ENCODE data around the gene FYB1. TPM values are rescaled to one million over a fixed set of nuclear protein-coding genes. Genes with fewer than 3 reads are reported as not detected.
"Not testable (repeated sequence)": the region's sequence is repeated elsewhere in the genome, so short reads cannot be mapped to it uniquely, and the experiment has no call there.

Gene FYB1
- total RNA-seq, 1 donor from 2014 or later = 4.5 TPM

GRCh38 chr5:39231705-39232525, 12.6 kb upstream of the FYB1 start:
- intact Hi-C loops (cut with DNase I) = no loop called here
- no peak for DNase-seq (ENCODE audit: low spot score)

- intact Hi-C loops (cut with DNase I) = no loop called here
- DNase-seq (ENCODE audit: low spot score) = no peak
Observed at GRCh38 chr5:39228596-39228995, 9.2 kb upstream of the FYB1 start.

DNA sequence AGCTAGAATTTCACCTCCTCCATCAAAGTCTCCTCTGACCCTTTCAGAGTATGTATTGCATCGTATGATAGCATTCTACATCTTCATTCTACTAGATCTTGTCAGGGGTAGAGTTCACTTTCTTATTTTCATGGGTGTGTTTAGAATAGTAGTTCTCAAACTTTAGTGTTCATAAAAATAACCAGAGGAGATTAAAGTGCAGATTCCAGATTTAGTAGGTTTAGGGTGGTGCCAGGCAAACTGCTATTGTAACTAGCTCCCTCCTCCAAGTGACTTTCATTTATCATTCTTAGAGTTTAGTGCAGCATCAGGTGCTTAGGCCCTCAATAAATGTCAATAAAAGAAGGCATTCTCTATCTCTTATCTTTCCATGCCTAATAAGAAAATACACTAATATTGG, 7.2 kb upstream of the FYB1 start:
- intact Hi-C loops (cut with DNase I) = no loop called here
- DNase-seq (ENCODE audit: low spot score) = no peak

DNA sequence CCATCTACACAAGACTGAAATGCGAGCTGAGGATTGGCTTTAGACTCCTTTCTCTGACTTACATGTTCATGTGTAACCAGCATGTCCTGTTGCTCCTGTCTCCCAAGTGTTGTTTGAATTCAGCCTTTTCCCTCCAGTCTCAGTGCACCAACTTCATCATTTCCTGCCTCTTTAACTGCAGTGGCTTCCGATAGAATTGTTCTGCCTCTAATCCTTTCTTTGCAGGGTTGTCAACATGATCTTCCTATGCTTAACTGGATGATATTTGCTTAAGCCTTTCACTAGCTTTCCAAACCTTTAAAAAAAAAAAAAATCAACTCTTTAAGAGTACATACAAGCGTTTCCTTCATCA, 6.7 kb upstream of the FYB1 start:
- intact Hi-C loops (cut with DNase I) = no loop called here
- DNase-seq (ENCODE audit: low spot score) = no peak

GRCh38 chr5:39225405-39226099, 6.2 kb upstream of the FYB1 start:
- intact Hi-C loops (cut with DNase I) = no loop called here
- DNase-seq (ENCODE audit: low spot score) = no peak

- intact Hi-C loops (cut with DNase I) = no loop called here
- peak; percentile 77 for DNase-seq (ENCODE audit: low spot score)
Observed at GRCh38 chr5:39224196-39224761, 4.9 kb upstream of the FYB1 start.

DNA sequence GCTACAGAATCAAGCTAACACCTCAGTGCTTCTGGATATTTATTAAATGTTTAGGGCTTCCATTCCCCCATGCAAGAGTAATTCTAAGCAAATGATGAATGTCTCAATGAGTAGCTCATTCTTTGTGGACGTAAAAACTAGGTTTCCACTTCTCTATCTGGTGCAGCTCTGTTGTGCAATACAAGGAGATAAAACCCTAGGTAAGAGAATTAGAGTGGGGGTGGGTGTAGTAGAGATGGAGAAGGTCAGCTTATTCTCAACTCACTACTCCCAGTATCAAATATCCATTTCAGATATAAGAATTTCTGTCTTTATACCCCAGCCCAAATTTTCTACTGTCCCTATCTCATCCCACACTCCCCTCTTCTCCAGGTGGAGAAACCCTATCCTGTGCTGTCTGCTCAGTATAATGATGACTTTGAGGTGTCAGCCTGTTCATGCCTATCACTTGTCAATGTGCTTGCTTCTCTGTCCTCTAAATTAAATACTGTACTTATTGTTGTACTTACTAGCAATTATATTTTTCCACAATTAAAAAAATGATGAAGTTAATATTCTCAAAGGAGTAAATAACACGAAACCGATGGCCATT, 4.3 kb upstream of the FYB1 start:
- DNase-seq (ENCODE audit: low spot score) = no peak
- intact Hi-C loops (cut with DNase I) = no loop called here

GRCh38 chr5:39221671-39222070, 2.3 kb upstream of the FYB1 start:
- intact Hi-C loops (cut with DNase I); DNase-seq (ENCODE audit: low spot score): not testable (repeated sequence)

GRCh38 chr5:39220280-39221030, 1.1 kb upstream of the FYB1 start:
- no peak for DNase-seq (ENCODE audit: low spot score)
- intact Hi-C loops (cut with DNase I) = no loop called here

DNA sequence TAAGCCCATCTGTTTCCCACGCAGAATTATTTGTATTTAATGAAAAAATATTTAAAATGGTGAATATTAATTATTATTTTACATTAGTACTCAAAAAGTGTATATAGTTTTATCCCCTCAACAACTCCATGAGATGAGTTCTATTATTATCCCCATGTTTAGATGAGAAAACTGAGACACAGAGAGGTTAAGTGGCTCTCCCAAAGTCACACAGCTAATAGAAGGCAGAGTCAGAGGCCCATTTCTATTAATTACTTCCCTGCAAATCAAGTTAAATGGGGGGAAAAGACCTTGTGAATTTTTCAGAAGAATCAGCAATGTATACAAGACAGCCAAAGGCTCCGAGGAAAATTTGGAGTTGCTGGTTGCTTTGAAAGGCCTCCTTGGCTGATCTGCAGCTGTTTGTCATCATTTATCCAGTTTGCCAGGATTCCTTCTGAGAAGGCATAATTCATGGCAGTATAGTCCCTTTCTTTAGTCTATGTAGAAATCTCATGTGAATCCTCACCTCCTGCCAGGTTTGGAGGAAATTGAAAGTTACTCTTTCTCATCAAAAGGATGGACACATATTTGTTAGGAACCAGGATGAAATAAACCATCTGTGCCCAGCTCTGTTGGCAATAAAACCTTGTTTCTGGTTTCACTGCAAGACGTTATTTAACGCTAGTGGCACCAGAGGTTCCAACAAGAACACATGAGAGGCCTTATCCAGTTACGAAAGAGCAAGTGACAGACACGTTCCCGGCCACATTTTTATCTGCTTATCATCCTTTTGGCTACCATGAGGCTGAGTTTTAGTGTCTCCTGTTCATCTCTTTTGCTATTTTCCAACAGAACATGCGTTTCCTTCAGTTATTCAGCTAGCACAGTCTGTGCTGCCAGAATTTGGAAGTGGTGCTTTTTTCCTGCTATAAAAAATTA, 621 bp downstream of the FYB1 start:
- no peak for DNase-seq (ENCODE audit: low spot score)
- intact Hi-C loops (cut with DNase I) = loop anchor here (2.0 to 5.0 kb wide), 2 partner anchors 64 to 352 kb away; no protein-coding TSS in a partner anchor

DNA sequence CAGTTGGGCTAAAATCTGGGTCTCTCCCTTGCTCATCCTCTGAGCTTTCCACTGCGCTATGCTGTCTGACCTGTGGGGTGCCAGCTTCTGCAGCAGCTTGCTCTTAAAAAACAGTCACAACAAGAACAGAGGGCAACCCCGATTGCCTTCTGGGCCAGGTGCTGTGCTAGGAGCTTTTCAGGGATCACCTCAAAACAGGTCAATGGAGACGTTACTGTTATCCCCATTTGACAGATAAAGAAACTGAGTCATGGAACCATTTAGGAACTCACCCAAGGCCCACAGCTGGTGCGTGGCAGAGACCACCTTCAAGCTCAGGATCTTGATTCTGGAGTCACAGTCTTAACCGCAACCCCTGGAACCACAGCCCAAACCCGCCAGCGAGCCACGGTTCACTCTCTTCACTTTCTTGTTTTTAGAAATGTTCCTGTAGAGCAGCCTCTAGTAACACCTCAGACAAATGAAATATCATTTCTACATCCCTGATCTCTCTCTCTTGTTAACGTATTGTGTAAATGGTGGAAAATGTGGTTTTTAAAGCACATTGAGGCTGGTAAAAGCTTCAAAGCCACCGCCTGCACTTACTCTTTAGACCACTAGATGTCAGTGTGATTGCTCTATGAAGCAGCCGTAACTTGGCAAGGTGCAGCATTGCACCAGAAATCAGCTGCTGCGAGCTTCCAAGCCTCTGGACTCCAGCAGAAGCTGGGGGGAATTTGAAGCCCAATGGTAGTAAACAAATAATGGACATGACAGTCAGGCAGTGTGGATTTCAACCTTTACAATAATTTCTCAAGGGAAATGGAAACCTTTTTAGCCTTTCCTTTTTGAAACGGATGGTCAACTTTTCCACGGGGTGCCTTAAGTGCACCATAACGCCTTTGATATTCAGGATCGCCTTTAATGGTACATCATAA, 1.7 kb downstream of the FYB1 start:
- no peak for DNase-seq (ENCODE audit: low spot score)
- intact Hi-C loops (cut with DNase I) = loop anchor here (2.0 to 5.0 kb wide), 2 partner anchors 65 to 353 kb away; no protein-coding TSS in a partner anchor

- intact Hi-C loops (cut with DNase I) = loop anchor here (5.0 kb wide), 1 partner anchor 66 kb away; no protein-coding TSS in a partner anchor
- no peak for DNase-seq (ENCODE audit: low spot score)
Observed at GRCh38 chr5:39216631-39217030, 2.7 kb downstream of the FYB1 start.

DNA sequence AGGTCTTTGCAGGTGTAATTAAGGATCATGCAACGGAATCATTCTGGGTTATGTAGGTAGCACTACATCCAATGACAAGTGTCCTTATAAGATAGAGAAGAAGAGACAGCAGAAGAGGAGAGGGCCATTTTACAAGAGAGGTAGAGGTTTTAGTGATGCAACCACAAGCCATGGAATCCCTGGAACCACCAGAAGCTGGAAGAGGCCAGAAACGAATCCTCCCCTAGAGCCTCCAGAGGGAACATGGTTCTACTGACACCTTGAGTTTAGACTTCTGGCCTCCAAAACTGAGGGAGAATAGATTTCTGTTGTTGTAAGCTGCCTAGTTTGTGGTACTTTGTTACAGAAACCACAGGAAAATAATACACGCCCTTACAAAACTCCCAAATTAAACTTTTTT, 3.5 kb downstream of the FYB1 start:
- no peak for DNase-seq (ENCODE audit: low spot score)
- intact Hi-C loops (cut with DNase I) = loop anchor here (5.0 kb wide), 1 partner anchor 66 kb away; no protein-coding TSS in a partner anchor

DNA sequence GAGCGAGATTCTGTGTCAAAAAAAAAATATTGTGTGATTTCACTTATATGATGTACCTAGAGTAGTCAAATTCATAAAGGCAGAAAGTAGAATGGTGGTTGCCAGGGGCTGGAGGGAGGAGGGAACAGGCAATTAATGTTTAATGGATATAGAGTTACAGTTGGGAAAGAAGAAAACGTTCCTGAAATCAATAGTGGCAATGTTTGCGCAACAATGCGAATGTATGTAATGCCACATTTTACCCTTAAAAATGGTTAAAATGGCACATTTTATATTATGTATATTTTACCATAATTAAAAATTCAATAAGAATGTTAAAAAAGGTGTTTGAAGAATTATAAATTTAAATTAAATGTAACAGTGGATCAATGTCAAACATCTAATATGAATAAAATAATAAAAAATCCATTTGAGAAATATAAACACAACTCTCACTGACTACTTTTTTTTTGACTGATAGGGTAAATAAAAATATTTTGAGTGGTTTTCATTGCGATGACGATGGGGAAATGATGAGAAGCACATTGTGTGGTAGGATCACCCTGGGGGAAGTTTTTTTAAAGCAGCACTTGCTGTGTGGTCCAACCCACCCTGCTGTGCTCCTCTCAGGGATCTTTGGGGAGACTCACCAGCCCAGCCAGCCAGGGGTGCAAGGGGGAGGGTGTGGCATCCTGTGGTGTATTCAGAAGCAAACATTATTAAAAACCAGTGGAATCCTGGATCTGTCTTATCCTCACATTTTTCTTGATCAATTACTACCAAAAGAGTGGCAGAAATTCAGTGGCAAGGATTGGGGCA, 4.3 kb downstream of the FYB1 start:
- intact Hi-C loops (cut with DNase I) = loop anchor here (5.0 kb wide), 1 partner anchor 67 kb away; no protein-coding TSS in a partner anchor
- no peak for DNase-seq (ENCODE audit: low spot score)

DNA sequence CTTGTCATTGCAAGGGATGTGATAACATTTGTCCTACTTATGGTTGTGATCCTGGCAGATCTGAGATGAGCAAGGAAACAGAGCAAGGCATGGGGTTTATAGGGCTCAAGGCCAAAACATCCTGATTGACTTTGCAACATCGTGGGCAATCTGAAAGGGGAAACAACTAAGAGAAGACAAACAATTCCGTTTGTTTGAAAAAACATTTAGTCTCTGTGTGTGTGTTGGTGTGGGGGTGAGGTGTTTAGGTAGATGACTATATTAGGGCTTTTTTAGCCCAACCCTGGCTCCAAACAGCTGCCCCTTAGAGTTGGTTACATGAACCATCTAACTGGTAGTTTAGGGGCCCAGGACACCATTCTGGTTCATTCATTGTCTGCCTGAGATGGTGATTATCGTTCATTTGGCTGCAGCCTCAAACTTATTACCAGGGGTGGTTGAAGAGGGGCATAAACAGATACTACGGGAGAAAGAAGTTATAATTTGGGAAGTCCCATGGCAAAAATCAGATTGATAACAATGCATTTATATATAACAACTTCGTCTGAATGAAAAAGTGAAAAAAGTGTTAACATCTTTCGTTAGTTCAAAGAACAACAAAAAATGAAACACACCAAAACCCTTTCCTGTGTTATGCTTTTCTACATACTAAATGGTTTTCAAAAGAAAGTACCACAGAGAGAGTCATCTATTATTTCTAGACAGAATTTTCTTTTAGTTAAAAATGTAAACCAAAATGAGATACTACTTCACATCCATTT, 5.7 kb downstream of the FYB1 start:
- intact Hi-C loops (cut with DNase I) = no loop called here
- no peak for DNase-seq (ENCODE audit: low spot score)

DNA sequence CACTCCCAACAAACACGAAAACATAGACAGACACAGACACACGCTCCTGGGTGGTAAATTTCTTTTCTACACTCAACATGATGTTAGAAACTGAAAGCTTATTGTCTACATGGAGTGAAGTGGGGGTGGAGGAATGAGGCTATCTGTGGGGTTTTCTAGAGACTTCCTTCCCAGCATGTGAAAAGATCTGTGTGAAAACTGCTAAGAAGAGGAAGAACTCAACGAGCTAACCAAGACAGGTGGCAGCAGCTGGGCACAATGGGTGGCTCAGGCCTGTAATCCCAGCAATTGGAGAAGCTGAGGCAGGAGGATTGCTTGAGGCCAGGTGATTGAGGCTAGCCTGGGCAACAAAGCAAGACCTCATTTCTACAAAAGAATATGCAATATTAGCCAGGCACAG, 7.6 kb downstream of the FYB1 start:
- intact Hi-C loops (cut with DNase I) = no loop called here
- DNase-seq (ENCODE audit: low spot score) = no peak
